HEK293 (cell line): Measurements from ENCODE around the gene MITD1.
A peak's percentile ranks its signal among the peaks of the same experiment; 100 is the strongest.

Experiments
- KLF16 ChIP-seq: fragments of 450-650 bp; formaldehyde crosslinking; IDR thresholded peaks from 2 replicates; pipeline ENCODE4 v1.5.1; 2017; ENCODE audit warnings: missing biosample characterization, missing genetic modification characterization
- MEIS1 ChIP-seq: sonication (generic); formaldehyde crosslinking; IDR thresholded peaks from 2 replicates; pipeline ENCODE4 v1.8.1; 2022; ENCODE audit warnings: missing genetic modification reagents, mild to moderate bottlenecking, borderline replicate concordance
- TCF7L2 ChIP-seq: IDR thresholded peaks from 2 replicates; pipeline ENCODE4 v1.6.1; 2011; ENCODE audit warnings: low read depth, mild to moderate bottlenecking, inconsistent platforms, low read length, moderate library complexity, borderline replicate concordance
- ZBTB7A ChIP-seq: fragments of 450-650 bp; formaldehyde crosslinking; IDR thresholded peaks from 2 replicates; pipeline ENCODE4 v1.5.1; 2016; ENCODE audit warnings: low read depth, missing biosample characterization, missing genetic modification characterization
- ZNF157 ChIP-seq: fragments of 450-650 bp; formaldehyde crosslinking; IDR thresholded peaks from 2 replicates; pipeline ENCODE4 v1.5.1; 2016; ENCODE audit warnings: missing biosample characterization, missing genetic modification characterization
- ZNF16 ChIP-seq: fragments of 450-650 bp; formaldehyde crosslinking; IDR thresholded peaks from 2 replicates; pipeline ENCODE4 v1.5.1; 2016; ENCODE audit warnings: low read depth, missing biosample characterization, missing genetic modification characterization
- ZNF174 ChIP-seq: fragments of 450-650 bp; formaldehyde crosslinking; IDR thresholded peaks from 2 replicates; pipeline ENCODE4 v1.5.0; 2017; ENCODE audit warnings: missing biosample characterization, mild to moderate bottlenecking, missing genetic modification characterization
- ZNF335 ChIP-seq: fragments of 450-650 bp; formaldehyde crosslinking; conservative IDR thresholded peaks from 2 replicates; pipeline ENCODE4 v1.5.1; 2016; ENCODE audit warnings: missing biosample characterization, missing genetic modification characterization
- TF ChIP-seq, protein P1 (sequence below): fragments of 450-650 bp; formaldehyde crosslinking; IDR thresholded peaks from 2 replicates; pipeline ENCODE4 v1.5.1; 2016; ENCODE audit warnings: missing biosample characterization, missing genetic modification characterization, low read depth
- TF ChIP-seq, protein P2 (sequence below): fragments of 450-650 bp; formaldehyde crosslinking; IDR thresholded peaks from 2 replicates; pipeline ENCODE4 v1.5.1; 2016; ENCODE audit warnings: missing biosample characterization, missing genetic modification characterization

DNA sequence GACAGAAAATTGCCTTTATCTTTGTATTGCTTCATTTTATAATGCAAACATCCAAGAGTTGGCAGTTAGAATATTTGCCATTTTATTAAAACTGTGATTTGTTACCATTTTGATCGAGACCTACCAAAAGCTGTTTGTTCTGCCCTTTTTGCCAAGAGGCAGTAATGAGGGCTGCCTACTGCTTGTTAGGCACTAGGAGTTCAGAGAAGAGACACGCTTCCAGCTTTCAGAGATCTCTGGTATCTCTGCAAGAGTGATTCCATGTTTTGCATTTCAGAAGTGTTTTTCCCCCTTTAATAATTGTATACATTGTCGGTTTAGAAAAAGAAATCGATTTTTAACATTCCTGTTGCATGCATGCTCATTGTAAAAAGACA, 754 bp upstream of the MITD1 start:
- 0 out of 2 replicates have a peak, but pooled peaks have one; percentile 39 for TF ChIP-seq ZNF335
- TF ChIP-seq, protein P1, sequence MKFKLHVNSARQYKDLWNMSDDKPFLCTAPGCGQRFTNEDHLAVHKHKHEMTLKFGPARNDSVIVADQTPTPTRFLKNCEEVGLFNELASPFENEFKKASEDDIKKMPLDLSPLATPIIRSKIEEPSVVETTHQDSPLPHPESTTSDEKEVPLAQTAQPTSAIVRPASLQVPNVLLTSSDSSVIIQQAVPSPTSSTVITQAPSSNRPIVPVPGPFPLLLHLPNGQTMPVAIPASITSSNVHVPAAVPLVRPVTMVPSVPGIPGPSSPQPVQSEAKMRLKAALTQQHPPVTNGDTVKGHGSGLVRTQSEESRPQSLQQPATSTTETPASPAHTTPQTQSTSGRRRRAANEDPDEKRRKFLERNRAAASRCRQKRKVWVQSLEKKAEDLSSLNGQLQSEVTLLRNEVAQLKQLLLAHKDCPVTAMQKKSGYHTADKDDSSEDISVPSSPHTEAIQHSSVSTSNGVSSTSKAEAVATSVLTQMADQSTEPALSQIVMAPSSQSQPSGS, result no peak
- TF ChIP-seq, protein P2, sequence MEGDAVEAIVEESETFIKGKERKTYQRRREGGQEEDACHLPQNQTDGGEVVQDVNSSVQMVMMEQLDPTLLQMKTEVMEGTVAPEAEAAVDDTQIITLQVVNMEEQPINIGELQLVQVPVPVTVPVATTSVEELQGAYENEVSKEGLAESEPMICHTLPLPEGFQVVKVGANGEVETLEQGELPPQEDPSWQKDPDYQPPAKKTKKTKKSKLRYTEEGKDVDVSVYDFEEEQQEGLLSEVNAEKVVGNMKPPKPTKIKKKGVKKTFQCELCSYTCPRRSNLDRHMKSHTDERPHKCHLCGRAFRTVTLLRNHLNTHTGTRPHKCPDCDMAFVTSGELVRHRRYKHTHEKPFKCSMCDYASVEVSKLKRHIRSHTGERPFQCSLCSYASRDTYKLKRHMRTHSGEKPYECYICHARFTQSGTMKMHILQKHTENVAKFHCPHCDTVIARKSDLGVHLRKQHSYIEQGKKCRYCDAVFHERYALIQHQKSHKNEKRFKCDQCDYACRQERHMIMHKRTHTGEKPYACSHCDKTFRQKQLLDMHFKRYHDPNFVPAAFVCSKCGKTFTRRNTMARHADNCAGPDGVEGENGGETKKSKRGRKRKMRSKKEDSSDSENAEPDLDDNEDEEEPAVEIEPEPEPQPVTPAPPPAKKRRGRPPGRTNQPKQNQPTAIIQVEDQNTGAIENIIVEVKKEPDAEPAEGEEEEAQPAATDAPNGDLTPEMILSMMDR (tag by site-specific recombination), result no peak
- TF ChIP-seq ZNF16 (tag by site-specific recombination), result no peak
- no peak for TF ChIP-seq KLF16 (tag by site-specific recombination)
- TF ChIP-seq ZNF174 (tag by site-specific recombination), result no peak
- TF ChIP-seq TCF7L2, result no peak
- no peak for TF ChIP-seq MEIS1 (CRISPR knock-in tag)
- TF ChIP-seq ZNF157 (tag by site-specific recombination), result no peak
- TF ChIP-seq ZBTB7A, result no peak
